Liver (tissue), 3 donors: Measurements from ENCODE around the gene BRSK2.

Experiments used
- CTCF ChIP-seq: fragments of 150-350 bp; IDR thresholded peaks from 2 replicates; pipeline ENCODE4 v1.5.1; 2017; ENCODE audit warnings: improper control_type of control experiment, low read depth, low read length; ENCODE audit not compliant: missing input control
- FOXA1 ChIP-seq: IDR thresholded peaks from 2 replicates; pipeline ENCODE4 v1.6.1; 2016; ENCODE audit warnings: antibody characterized with exemption
- GABPA ChIP-seq, 2 donors: IDR thresholded peaks in 1 of 2; conservative IDR thresholded peaks in 1 of 2; 2 replicates each; pipeline ENCODE4 v1.6.1; 2016; ENCODE audit warnings: antibody characterized with exemption in 2 of 2, mild to moderate bottlenecking in 1 of 2, moderate library complexity in 1 of 2
- HNF4A ChIP-seq, 2 donors: conservative IDR thresholded peaks; 2 replicates each; pipeline ENCODE4 v1.6.1; 2016; ENCODE audit warnings: antibody characterized with exemption in 2 of 2, mild to moderate bottlenecking in 2 of 2
- HNF4G ChIP-seq: IDR thresholded peaks from 2 replicates; pipeline ENCODE4 v1.6.1; 2016; ENCODE audit warnings: antibody characterized with exemption
- JUND ChIP-seq, 2 donors: IDR thresholded peaks; 2 replicates each; pipeline ENCODE4 v1.6.1; 2016; ENCODE audit warnings: antibody characterized with exemption in 2 of 2
- MAX ChIP-seq: IDR thresholded peaks from 2 replicates; pipeline ENCODE4 v1.6.1; 2016; ENCODE audit warnings: antibody characterized with exemption
- RAD21 ChIP-seq, 2 donors: IDR thresholded peaks; 2 replicates each; pipeline ENCODE4 v1.6.1; 2016; ENCODE audit warnings: antibody characterized with exemption in 2 of 2, mild to moderate bottlenecking in 2 of 2
- SP1 ChIP-seq: IDR thresholded peaks from 2 replicates; pipeline ENCODE4 v1.6.1; 2018; ENCODE audit warnings: antibody characterized with exemption, mild to moderate bottlenecking
- TAF1 ChIP-seq: conservative IDR thresholded peaks from 2 replicates; pipeline ENCODE4 v1.6.1; 2016; ENCODE audit warnings: antibody characterized with exemption, mild to moderate bottlenecking
- TF ChIP-seq, protein P1 (sequence below): IDR thresholded peaks from 2 replicates; pipeline ENCODE4 v1.6.1; 2016; ENCODE audit warnings: antibody characterized with exemption
- TF ChIP-seq, protein P2 (sequence below): IDR thresholded peaks from 2 replicates; pipeline ENCODE4 v1.6.1; 2016; ENCODE audit warnings: antibody characterized with exemption
- TF ChIP-seq, protein P3 (sequence below): IDR thresholded peaks from 2 replicates; pipeline ENCODE4 v1.6.1; 2016; ENCODE audit warnings: antibody characterized with exemption, mild to moderate bottlenecking
- donor health status: healthy.
- donor health status: healthy.

- no peak for TF ChIP-seq MAX
- TF ChIP-seq CTCF, result no peak
- no peak for TF ChIP-seq FOXA1
- TF ChIP-seq RAD21 (IDR thresholded peaks at IDR 0.05), result no peak
- TF ChIP-seq, protein P1, sequence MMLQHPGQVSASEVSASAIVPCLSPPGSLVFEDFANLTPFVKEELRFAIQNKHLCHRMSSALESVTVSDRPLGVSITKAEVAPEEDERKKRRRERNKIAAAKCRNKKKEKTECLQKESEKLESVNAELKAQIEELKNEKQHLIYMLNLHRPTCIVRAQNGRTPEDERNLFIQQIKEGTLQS, result no peak
- TF ChIP-seq, protein P2, sequence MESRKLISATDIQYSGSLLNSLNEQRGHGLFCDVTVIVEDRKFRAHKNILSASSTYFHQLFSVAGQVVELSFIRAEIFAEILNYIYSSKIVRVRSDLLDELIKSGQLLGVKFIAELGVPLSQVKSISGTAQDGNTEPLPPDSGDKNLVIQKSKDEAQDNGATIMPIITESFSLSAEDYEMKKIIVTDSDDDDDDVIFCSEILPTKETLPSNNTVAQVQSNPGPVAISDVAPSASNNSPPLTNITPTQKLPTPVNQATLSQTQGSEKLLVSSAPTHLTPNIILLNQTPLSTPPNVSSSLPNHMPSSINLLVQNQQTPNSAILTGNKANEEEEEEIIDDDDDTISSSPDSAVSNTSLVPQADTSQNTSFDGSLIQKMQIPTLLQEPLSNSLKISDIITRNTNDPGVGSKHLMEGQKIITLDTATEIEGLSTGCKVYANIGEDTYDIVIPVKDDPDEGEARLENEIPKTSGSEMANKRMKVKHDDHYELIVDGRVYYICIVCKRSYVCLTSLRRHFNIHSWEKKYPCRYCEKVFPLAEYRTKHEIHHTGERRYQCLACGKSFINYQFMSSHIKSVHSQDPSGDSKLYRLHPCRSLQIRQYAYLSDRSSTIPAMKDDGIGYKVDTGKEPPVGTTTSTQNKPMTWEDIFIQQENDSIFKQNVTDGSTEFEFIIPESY, result no peak
- TF ChIP-seq HNF4A (conservative IDR thresholded peaks at IDR 0.05), result no peak
- no peak for TF ChIP-seq JUND (IDR thresholded peaks at IDR 0.05)
- no peak for TF ChIP-seq TAF1
- TF ChIP-seq, protein P3, sequence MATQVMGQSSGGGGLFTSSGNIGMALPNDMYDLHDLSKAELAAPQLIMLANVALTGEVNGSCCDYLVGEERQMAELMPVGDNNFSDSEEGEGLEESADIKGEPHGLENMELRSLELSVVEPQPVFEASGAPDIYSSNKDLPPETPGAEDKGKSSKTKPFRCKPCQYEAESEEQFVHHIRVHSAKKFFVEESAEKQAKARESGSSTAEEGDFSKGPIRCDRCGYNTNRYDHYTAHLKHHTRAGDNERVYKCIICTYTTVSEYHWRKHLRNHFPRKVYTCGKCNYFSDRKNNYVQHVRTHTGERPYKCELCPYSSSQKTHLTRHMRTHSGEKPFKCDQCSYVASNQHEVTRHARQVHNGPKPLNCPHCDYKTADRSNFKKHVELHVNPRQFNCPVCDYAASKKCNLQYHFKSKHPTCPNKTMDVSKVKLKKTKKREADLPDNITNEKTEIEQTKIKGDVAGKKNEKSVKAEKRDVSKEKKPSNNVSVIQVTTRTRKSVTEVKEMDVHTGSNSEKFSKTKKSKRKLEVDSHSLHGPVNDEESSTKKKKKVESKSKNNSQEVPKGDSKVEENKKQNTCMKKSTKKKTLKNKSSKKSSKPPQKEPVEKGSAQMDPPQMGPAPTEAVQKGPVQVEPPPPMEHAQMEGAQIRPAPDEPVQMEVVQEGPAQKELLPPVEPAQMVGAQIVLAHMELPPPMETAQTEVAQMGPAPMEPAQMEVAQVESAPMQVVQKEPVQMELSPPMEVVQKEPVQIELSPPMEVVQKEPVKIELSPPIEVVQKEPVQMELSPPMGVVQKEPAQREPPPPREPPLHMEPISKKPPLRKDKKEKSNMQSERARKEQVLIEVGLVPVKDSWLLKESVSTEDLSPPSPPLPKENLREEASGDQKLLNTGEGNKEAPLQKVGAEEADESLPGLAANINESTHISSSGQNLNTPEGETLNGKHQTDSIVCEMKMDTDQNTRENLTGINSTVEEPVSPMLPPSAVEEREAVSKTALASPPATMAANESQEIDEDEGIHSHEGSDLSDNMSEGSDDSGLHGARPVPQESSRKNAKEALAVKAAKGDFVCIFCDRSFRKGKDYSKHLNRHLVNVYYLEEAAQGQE, result no peak
- no peak for TF ChIP-seq SP1
- TF ChIP-seq HNF4G, result no peak
- no peak for TF ChIP-seq GABPA (IDR thresholded peaks at IDR 0.05 in 1 of 2, conservative IDR thresholded peaks at IDR 0.05 in 1 of 2)
Observed at GRCh38 chr11:1394936-1395772, 5.4 kb downstream of the BRSK2 start.
